Loucy (cell line): ENCODE measurements around the gene COLEC11.
"Not testable (repeated sequence)": the region's sequence is repeated elsewhere in the genome, so short reads cannot be mapped to it uniquely, and the experiment has no call there.

Source experiments
- H2AFZ ChIP-seq: fragments of 200-600 bp; sonication (generic); 2 replicates; pipeline ENCODE4 v1.6.0; 2016; ENCODE audit warnings: antibody characterized with exemption, mild to moderate bottlenecking, low read length, moderate library complexity
- H3F3A ChIP-seq: fragments of 200-600 bp; 2 replicates; pipeline ENCODE4 v1.6.0; 2016; ENCODE audit warnings: antibody characterized with exemption, low read depth, mild to moderate bottlenecking
- H3K27me3 ChIP-seq: fragments of 200-600 bp; sonication (generic); 2 replicates; pipeline ENCODE4 v1.6.1; 2014; ENCODE audit warnings: low read length, mild to moderate bottlenecking; ENCODE audit not compliant: insufficient read depth, poor library complexity, severe bottlenecking
- H3K36me3 ChIP-seq: fragments of 200-600 bp; sonication (generic); 2 replicates; pipeline ENCODE4 v1.6.1; 2016; ENCODE audit warnings: low read length; ENCODE audit not compliant: insufficient read depth
- H3K4me1 ChIP-seq: fragments of 200-600 bp; sonication (generic); 2 replicates; pipeline ENCODE4 v1.5.1; 2014; ENCODE audit warnings: low read length, mild to moderate bottlenecking; ENCODE audit not compliant: insufficient read depth, poor library complexity, severe bottlenecking
- H3K4me2 ChIP-seq: fragments of 200-600 bp; sonication (generic); 2 replicates; pipeline ENCODE4 v1.6.0; 2014; ENCODE audit warnings: antibody characterized with exemption, low read length, low read depth, mild to moderate bottlenecking; ENCODE audit not compliant: poor library complexity, severe bottlenecking
- H3K4me3 ChIP-seq: fragments of 200-600 bp; sonication (generic); 2 replicates; pipeline ENCODE4 v1.5.1; 2014; ENCODE audit warnings: low read length, mild to moderate bottlenecking, mixed read lengths; ENCODE audit not compliant: poor library complexity, severe bottlenecking
- H3K79me2 ChIP-seq: fragments of 200-600 bp; sonication (generic); 2 replicates; pipeline ENCODE4 v1.6.1; 2014; ENCODE audit warnings: low read length; ENCODE audit not compliant: insufficient read depth
- H3K9ac ChIP-seq: fragments of 200-600 bp; sonication (generic); 2 replicates; pipeline ENCODE4 v1.6.0; 2014; ENCODE audit warnings: mild to moderate bottlenecking, low read depth, low read length, moderate library complexity; ENCODE audit not compliant: poor library complexity, severe bottlenecking
- H3K9me2 ChIP-seq: fragments of 200-600 bp; sonication (generic); replicated peaks from 2 replicates; pipeline ENCODE4 v1.6.1; 2016; ENCODE audit warnings: low read depth, low read length, mixed read lengths
- H3K9me3 ChIP-seq: fragments of 200-600 bp; sonication (generic); 2 replicates; pipeline ENCODE4 v1.6.1; 2014; ENCODE audit warnings: mild to moderate bottlenecking, antibody characterized with exemption, low read length, low read depth; ENCODE audit not compliant: insufficient read depth
- H4K20me1 ChIP-seq: fragments of 200-600 bp; sonication (generic); 2 replicates; pipeline ENCODE4 v1.6.0; 2014; ENCODE audit warnings: antibody characterized with exemption, low read length, mild to moderate bottlenecking; ENCODE audit not compliant: insufficient read depth, poor library complexity, severe bottlenecking
- CTCF ChIP-seq: fragments of 200-600 bp; sonication (generic); conservative IDR thresholded peaks from 2 replicates; pipeline ENCODE4 v1.5.1; 2014; ENCODE audit warnings: mild to moderate bottlenecking, antibody characterized with exemption, low read length
- EZH2phosphoT487 ChIP-seq: fragments of 200-600 bp; IDR thresholded peaks from 2 replicates; pipeline ENCODE4 v1.6.1; 2018; ENCODE audit warnings: antibody characterized with exemption, mild to moderate bottlenecking, moderate library complexity, borderline replicate concordance

Gene COLEC11

GRCh38 chr2:3563521-3563976, 31.4 kb upstream of the COLEC11 start:
- H3K9ac ChIP-seq: no peak overlapping the region
- no peak overlapping the region for H2AFZ ChIP-seq
- H3K4me2 ChIP-seq: no peak overlapping the region
- no peaks in the 10 kb centered on the region for H3F3A ChIP-seq
- no peaks in the 10 kb centered on the region for H3K9me3 ChIP-seq
- no peaks in the 10 kb centered on the region for H3K36me3 ChIP-seq
- no peak for TF ChIP-seq EZH2phosphoT487
- TF ChIP-seq CTCF: no peak
- no peak overlapping the region for H3K4me3 ChIP-seq
- no peaks in the 10 kb centered on the region for H3K9me2 ChIP-seq
- H3K27me3 ChIP-seq: no peaks in the 10 kb centered on the region
- H3K79me2 ChIP-seq: peaks cover 9% of the 10 kb centered on the region
- H3K4me1 ChIP-seq: peaks cover 16% of the 10 kb centered on the region
- H4K20me1 ChIP-seq: no peaks in the 10 kb centered on the region

- H3F3A ChIP-seq: no peaks in the 10 kb centered on the region
- H3K79me2 ChIP-seq: no peaks in the 10 kb centered on the region
These were observed 29.8 kb upstream of the COLEC11 start for GRCh38 chr2:3565117-3565516.

GRCh38 chr2:3566806-3567205, 28.1 kb upstream of the COLEC11 start:
- Histone ChIP-seq H2AFZ (no peak overlapping the region), H3K9me3 (no peaks in the 10 kb centered on the region), H3K36me3 (no peaks in the 10 kb centered on the region), H3K4me3 (no peak overlapping the region), H3K27me3 (no peaks in the 10 kb centered on the region), H3K9ac (no peak overlapping the region), H4K20me1 (no peaks in the 10 kb centered on the region), H3F3A (no peaks in the 10 kb centered on the region), H3K79me2 (no peaks in the 10 kb centered on the region), H3K9me2 (no peaks in the 10 kb centered on the region), H3K4me2 (no peak overlapping the region), H3K4me1 (peaks cover 12% of the 10 kb centered on the region)
- no peak for TF ChIP-seq EZH2phosphoT487

More at GRCh38 chr2:3565117-3565516, 29.8 kb upstream of the COLEC11 start:
- H3K9me3 ChIP-seq: no peaks in the 10 kb centered on the region
- no peak overlapping the region for H2AFZ ChIP-seq
- no peaks in the 10 kb centered on the region for H3K36me3 ChIP-seq
- H3K9me2 ChIP-seq: no peaks in the 10 kb centered on the region
- no peaks in the 10 kb centered on the region for H3K27me3 ChIP-seq
- H3K4me3 ChIP-seq: no peak overlapping the region
- TF ChIP-seq EZH2phosphoT487: no peak
- TF ChIP-seq CTCF: no peak
- H3K9ac ChIP-seq: no peak overlapping the region
- H3K4me1 ChIP-seq: peaks cover 12% of the 10 kb centered on the region
- no peaks in the 10 kb centered on the region for H4K20me1 ChIP-seq
- H3K4me2 ChIP-seq: no peak overlapping the region

GRCh38 chr2:3569656-3570055, 25.3 kb upstream of the COLEC11 start:
- not testable (repeated sequence) for H3K9me3 ChIP-seq, H3K4me2 ChIP-seq, H3K27me3 ChIP-seq, H3K4me3 ChIP-seq, H3K9ac ChIP-seq, H2AFZ ChIP-seq, H3K36me3 ChIP-seq, H3K79me2 ChIP-seq, H3K4me1 ChIP-seq, H4K20me1 ChIP-seq, H3K9me2 ChIP-seq, H3F3A ChIP-seq
